Esophagus muscularis mucosa (tissue), 4 donors: ENCODE measurements around the gene EHMT2.

Source experiments
- EP300 ChIP-seq: sonication (generic); formaldehyde crosslinking; IDR thresholded peaks from one replicate; pipeline ENCODE4 v1.6.1; 2017; ENCODE audit warnings: antibody characterized with exemption
- POLR2A ChIP-seq: fragments of 450-650 bp; IDR thresholded peaks from one replicate; pipeline ENCODE4 v1.6.1; 2017; ENCODE audit warnings: antibody characterized with exemption, moderate library complexity, mild to moderate bottlenecking, low read depth
- POLR2AphosphoS5 ChIP-seq, 2 donors: sonication (generic); formaldehyde crosslinking; IDR thresholded peaks; one replicate each; pipeline ENCODE4 v1.6.1; 2017; ENCODE audit warnings: antibody characterized with exemption in 2 of 2
- TF ChIP-seq, protein P1 (sequence below), 3 experiments: fragments of 200-600 bp in 2 of 3; fragments of 450-650 bp in 1 of 3; sonication (generic) in 2 of 3; IDR thresholded peaks; one replicate each; pipeline ENCODE4 v1.5.1; 2017 to 2019; ENCODE audit warnings: antibody characterized with exemption in 3 of 3, mild to moderate bottlenecking in 2 of 3, moderate library complexity in 1 of 3

DNA sequence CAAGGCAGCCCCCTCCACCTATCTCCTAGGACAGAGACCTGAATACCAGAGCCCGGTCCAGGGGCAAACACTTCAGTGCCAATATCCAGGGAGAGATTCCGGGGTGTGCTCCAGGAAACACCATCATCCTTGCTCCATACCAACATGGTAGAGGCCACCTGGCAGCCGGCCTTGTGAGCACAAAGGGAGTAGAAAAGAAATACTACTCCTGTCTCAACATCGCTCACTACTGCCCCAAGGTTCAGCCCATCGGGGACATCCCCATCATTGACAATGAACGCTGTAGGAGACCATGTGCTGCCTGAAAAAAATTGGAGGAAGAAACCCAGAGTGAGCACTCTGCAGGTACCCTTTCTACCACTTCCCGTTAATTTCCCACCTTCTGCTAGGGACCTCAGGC, 36.3 kb downstream of the EHMT2 start:
- TF ChIP-seq, protein P1, sequence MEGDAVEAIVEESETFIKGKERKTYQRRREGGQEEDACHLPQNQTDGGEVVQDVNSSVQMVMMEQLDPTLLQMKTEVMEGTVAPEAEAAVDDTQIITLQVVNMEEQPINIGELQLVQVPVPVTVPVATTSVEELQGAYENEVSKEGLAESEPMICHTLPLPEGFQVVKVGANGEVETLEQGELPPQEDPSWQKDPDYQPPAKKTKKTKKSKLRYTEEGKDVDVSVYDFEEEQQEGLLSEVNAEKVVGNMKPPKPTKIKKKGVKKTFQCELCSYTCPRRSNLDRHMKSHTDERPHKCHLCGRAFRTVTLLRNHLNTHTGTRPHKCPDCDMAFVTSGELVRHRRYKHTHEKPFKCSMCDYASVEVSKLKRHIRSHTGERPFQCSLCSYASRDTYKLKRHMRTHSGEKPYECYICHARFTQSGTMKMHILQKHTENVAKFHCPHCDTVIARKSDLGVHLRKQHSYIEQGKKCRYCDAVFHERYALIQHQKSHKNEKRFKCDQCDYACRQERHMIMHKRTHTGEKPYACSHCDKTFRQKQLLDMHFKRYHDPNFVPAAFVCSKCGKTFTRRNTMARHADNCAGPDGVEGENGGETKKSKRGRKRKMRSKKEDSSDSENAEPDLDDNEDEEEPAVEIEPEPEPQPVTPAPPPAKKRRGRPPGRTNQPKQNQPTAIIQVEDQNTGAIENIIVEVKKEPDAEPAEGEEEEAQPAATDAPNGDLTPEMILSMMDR (IDR thresholded peaks at IDR 0.05) = no peak
- no peak for TF ChIP-seq POLR2A
- no peak for TF ChIP-seq EP300
- no peak for TF ChIP-seq POLR2AphosphoS5 (IDR thresholded peaks at IDR 0.05)
